GM19351 (cell line): ENCODE data around the gene SSC5D.

Source experiments
- ATAC-seq: cut with Tn5 transposase; IDR thresholded peaks from one replicate; pipeline ENCODE4 v1.9.1; 2021; ENCODE audit warnings: mild to moderate bottlenecking, moderate library complexity; ENCODE audit not compliant: unreplicated experiment

Gene SSC5D

GRCh38 chr19:55535173-55535964 lies 47.1 kb downstream of the SSC5D start:
- no peak for ATAC-seq

GRCh38 chr19:55535965-55536350 lies 47.7 kb downstream of the SSC5D start:
- ATAC-seq, result no peak

DNA sequence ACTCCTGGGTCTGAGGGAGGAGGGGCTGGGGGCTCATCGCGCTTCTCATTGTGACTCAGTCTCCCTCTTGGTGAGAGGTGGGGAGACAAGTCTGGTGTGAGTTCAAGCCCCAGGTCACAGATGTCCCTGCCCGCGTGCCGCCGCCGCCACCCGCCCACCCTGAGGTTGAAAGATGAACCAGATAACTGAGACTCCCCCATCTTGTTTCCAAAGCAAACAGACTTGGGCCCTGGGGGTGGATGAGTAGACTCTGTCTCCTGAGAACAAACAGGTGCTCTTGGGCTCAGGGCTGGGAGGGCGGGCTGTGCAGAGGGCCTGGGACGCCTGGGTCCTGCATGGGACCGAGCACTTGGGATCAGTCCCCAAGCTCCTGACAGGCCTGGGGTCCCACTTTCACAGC lies 48.1 kb downstream of the SSC5D start:
- no peak for ATAC-seq

- no peak for ATAC-seq
Observed at GRCh38 chr19:55536951-55537740, 48.9 kb downstream of the SSC5D start, which contains the start of gene SBK2. SBK2 (minus strand) TSS chr19:55537133; CDS start chr19:55536294, 839 bp downstream.

DNA sequence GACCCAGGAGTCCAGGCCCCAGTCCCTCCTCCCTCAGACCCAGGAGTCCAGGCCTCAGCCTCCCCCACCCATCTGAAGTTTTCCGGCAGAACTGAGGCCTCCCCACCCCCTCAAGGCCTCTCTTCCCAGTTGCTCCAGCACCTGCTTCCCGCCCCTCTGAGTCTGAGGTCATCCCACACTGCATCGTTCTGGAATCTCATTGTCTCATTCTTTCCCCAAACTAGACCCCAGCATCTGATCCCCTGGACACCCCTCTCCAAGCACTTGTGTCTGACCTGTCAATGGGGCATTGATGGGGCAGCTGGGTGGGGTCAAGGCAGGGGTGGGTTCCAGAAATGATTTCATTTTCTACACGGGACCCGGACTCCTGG lies 49.5 kb downstream of the SSC5D start:
- ATAC-seq, result no peak

DNA sequence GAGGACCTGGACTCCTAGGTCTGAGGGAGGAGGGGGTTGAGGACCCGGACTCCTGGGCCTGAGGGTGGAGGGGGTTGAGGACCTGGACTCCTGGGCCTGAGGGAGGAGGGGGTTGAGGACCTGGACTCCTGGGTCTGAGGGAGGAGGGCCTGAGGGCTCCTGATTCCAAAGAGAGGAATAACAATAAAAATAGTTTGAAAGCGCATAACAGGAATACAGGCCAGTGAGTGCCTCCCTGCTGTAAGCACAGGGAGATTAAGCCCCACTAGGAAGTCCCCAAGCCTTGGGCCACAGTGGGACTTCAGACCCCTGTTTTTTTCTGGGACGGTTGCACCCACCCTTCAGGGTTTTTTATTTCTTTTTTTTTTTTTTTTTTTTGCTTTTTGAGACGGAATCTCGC lies 49.9 kb downstream of the SSC5D start:
- ATAC-seq, result no peak

DNA sequence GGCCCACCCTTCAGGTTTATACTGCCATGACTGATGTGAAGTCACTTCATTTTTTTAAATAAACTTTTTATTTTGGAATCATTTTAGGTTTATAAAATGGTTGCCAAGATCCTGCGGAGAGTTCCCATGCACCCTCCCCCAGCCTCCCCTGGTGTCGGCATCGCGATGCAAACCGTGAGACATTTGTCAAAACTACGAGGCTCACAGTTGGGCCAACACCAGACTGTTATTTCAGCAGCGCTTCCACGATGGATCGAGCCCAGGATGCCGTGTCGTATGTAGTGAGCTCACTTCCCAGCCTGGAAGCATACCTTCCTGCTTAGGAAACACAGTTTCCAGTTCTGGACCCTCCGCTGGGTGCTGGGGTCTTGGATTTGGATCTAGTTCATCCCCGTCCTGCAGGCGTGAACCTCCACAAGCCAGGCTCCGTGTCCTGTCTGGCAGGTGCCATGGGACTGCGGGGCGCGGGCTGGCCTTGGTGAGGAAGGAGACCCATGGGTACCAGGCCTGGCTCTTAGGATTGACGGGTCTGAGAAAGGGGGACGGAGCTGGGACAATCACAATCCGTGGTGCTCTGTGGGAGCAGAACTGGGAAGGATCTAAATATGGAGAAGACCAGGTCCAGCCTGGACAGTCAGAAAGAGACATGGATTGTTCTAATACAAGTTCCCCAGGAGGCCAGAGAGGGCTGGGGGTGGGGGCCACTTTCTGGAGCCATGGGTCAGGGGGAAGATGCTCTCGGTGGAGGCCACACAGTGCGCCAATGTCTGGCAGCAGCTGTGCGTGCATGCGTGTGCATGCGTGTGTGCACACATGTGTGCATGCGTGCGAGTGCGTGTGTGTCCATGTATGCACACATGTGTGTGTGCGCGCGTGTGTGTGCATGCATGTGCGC lies 51.1 kb downstream of the SSC5D start:
- no peak for ATAC-seq

- ATAC-seq, result no peak
Observed at GRCh38 chr19:55540619-55541018, 52.4 kb downstream of the SSC5D start.

DNA sequence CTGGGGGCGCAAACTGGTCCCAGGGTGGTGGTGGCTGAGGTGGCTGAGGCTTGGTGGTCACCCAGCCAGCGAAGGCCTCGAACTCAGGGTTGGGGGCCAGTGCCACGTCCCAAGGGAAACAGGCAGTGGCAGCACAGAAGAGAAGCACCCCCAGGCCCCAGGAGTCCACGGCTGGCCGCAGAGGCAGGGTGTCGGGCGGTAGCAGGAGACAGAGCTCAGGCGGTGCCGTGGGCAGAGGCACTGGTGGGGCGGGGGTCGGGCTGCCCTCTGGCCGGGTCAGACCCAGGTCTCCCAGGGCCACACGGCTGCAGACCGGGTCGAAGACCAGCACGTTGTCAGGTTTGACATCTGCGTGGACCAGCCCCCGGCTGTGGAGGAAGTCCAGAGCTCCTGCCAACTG lies 52.9 kb downstream of the SSC5D start:
- ATAC-seq, result no peak

DNA sequence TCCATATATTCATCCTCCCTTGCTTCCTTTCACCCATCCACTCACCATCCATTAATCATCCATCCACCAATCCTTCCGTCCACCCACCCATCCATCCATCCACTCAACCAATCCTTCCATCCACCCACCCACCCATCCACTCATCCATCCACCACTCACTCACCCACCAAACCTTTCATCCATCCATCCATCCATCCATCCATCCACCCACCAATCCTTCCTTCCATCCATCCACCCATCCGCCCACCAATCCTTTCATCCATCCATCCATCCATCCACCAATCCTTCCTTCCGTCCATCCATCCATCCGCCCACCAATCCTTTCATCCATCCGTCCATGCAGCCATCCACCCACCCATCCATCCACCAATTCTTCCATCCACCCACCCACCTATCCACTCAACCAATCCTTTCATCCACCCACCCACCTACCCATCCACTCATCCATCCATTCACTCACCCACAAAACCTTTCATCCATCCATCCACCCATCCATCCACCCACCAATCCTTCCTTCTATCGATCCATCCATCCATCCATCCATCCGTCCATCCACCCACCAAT lies 54.1 kb downstream of the SSC5D start:
- ATAC-seq, result no peak

DNA sequence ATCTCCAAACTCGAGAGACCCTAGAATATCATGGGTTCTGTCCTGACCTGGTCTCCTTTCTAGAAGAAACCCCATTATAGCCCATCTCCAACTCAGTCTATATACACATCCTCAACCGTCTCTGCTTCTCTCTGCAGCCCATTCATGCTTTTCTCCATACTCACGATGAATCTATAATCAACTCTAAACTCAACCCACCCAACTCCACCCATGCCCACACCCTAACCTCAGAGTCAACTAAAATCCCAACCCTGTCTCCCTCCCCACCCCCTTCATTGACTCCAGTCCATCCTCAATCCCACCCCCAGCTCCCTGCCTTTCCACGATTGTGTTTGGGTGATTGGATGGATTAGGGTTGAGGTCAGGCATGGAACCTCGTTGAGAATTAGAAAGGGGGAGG lies 55.3 kb downstream of the SSC5D start:
- ATAC-seq, result no peak

- ATAC-seq, result no peak
Observed at GRCh38 chr19:55544014-55544413, 55.8 kb downstream of the SSC5D start.

DNA sequence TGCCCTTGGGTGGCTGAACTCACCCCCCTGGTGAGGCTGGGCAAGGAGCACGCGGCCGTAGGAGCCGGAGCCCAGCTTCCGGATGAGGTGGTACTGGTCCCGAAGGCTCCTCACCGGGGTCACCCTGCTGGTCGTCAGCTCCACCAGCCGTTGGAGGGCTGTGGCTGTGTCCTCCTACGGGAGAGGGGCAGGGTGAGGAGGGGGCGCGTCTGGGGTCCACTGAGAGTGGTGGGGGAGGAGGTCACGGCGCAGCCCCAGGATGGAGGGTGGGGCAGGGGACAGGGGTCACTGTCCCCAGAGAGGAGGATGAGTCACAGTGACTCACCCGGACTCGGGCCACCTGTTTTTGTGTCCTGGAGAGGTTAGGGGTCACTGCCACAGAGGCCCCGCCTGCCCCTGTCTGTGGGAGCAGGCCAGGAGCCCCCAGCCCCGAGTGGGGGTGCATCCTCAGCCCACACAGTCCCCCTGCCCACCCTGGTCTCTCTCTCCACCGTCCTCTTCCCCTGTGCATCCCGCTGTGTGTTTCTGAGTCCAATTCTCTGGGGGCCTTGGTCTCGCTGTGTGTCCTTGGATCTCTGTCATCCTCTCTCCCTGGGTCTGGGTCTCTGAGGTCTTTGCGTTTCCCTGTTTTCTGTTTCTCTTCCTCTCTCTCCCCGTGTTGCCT lies 56.7 kb downstream of the SSC5D start:
- no peak for ATAC-seq

GRCh38 chr19:55545443-55545842 lies 57.2 kb downstream of the SSC5D start, which contains the start of gene SBK3:
SBK3 (minus strand) TSS chr19:55545543; CDS start chr19:55545543, 0 bp downstream.
- ATAC-seq, result no peak

DNA sequence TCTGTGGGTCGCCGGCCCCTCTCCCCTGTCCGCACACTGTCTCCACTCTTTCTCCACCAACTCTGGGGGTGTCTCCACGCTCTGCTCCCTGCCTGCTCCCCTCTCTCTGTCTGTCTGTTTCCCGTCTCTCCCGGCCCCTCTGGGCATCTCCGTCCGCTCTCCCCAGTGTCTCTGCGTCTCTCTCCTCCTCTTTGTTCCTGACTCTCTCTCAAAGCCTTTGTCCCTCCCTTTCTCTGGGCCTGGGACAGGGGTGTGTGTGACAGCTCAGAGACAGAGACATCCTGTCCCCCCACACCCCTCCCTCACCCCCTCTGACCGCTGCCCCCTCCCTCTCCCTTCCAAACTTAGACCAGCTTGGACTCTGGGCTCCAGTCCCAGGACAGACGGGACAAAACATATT lies 57.8 kb downstream of the SSC5D start:
- ATAC-seq, result no peak

DNA sequence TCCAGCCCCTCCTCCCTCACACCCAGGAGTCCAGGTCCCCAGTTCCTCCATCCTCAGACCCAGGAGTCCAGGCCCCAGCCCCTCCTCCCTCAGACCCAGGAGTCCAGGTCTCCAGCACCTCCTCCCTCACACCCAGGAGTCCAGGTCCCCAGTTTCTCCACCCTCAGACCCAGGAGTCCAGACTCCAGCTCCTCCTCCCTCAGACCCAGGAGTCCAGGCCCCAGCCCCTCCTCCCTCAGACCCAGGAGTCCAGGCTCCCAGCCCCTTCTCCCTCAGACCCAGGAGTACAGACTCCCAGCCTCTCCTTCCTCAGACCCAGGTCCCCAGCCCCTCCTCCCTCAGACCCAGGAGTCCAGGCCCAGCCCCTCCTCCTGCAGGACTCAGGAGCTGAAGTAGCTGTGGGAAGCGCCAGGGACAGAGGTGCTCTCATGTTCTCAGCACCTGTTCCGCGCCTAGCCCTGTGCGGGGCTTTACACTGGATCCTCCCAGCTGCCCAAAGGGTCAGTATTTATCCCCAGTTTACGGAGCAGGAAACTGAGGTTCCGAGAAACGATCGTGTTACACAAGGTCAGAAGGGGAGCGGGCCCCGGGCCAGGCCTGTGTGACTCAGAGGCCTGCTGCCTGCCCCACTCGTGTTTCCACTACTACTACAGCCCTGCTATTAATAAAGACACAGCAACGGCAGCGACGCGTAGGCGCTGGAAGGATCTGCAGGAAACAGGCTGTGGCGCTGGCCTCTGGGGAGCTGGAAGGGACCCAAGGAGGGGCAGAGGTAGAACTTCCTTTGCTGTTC lies 58.8 kb downstream of the SSC5D start:
- no peak for ATAC-seq

GRCh38 chr19:55549500-55550320 lies 61.5 kb downstream of the SSC5D start:
- ATAC-seq, result no peak

DNA sequence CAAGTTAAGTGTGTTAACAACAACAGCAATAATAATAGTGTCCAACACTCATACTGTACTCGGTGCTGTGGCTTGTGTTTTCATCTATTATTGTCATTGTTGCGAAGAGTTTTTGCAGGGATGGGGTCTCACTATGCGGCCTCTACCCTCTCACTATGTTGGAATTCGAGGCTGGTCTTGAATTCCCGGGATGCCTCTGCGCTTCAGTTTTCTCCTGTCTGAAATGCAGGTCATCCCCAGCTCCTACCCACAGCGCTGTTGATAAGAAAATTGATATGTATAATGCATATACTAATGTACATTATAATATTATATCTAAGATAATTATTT lies 62.0 kb downstream of the SSC5D start:
- no peak for ATAC-seq

- ATAC-seq, result no peak
Observed at GRCh38 chr19:55552206-55552605, 64.0 kb downstream of the SSC5D start.
